Stimulated activated CD4-positive, alpha-beta T cell treated with anti-CD3 and anti-CD28 coated beads, Interleukin-1b, Interleukin-23, amount 100 ng/mL, for 24 hours (primary cell): ENCODE measurements around the gene RAP2A.

ENCODE experiments used
- DNase-seq, 4 experiments: peaks; one replicate each; pipeline ENCODE4 v3.0.0-alpha.2; 2020; ENCODE audit warnings: low read depth in 4 of 4, low spot score in 1 of 4

RAP2A gene

DNA sequence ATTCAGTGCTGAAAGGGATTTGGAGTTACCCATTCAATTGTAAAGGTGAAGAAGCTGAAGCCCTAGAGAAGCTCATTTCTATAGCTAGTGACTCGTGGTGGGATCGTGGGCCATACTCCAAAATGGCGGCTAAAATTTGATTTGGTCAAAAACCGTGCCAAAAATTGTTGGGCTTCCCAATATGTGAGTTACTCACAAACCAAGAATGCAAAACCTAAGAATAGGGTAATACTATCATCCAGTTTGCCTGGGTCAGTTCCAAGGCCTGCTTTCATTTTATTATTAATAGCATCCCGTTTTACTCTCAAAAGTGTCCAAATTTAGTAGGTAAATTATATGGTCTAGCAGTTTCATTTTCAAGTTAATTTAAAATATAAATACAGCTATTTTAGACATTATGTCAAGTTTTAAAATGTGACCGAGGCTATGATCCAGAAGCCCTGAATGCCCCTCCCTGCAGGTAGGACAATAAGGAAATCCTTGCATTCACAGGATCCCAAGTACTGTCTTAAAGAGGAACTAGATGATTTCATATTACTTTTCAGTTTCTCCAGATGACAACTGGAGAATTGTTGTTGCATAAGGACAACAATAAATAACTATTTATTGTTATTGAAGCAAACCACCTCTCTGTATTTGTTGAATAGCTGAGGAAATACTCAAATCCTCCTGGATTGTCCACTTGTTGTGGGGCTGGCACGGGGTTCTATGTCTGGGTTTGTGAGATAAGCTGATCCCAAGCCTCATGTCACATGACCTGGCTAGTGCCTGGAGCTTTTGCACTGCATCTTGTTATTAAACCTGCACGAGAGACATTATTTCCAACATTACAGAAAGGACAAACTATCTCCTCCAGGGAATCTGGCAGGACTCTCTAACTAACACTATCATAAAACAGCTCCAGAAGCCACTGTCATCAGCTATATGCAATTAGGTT lies 11.6 kb upstream of the RAP2A start:
- DNase-seq = no peak

DNA sequence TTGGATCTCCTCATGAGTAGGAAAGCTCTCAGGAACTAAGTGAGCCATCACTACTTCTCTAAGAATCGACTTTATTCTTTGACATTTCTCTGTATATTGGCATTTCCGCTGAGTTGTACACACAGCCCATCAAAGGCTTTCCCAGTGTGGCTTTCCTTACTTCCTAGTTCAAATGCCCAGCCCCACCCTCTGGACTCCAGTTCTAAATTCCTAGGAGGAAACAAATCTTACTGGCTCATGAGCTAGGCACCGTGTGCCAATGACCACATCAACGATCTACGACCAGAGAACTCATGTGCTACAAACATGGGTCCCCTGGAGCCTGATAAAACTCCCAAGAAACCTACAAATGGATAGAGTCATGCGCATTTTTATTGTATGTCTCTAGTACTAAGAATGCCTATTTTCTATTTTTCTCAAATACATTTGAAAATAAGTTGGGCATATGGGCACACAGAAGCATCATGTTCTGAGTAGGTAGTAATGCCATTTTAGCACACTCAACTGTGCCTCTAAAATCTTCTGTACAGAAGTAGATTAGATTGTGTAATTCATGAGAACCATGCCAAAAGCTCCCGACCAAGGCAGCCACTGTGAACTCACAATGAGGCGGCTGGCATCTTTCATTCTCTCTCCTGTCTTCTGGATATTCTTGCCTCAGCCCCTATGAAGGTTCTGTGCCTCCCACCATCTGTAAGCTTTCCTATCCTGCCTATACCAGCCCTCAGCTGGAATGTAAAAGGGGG lies 10.5 kb upstream of the RAP2A start:
- DNase-seq = no peak

GRCh38 chr13:97425590-97425989 lies 8.4 kb upstream of the RAP2A start:
- no peak for DNase-seq

DNA sequence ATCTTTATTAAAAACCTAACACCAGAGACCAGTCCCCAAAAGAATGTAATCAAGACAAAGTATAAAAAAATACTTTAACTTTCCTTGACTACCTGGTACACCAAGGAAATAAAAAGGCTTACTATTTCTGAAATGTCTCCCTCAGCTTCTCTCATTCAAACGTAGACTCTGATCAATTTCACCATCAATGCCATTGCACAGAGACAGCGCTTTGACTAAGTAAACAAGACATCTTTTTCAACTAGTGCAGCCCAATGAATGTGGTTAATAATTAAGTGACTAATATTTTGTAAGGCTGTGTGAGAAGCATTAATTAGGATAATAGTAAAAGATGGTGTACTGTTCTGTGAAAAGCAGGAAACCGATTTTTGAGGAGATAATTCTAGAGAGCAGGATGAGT lies 7.3 kb upstream of the RAP2A start:
- DNase-seq = no peak

GRCh38 chr13:97429681-97430081 lies 4.3 kb upstream of the RAP2A start:
- no peak for DNase-seq

DNA sequence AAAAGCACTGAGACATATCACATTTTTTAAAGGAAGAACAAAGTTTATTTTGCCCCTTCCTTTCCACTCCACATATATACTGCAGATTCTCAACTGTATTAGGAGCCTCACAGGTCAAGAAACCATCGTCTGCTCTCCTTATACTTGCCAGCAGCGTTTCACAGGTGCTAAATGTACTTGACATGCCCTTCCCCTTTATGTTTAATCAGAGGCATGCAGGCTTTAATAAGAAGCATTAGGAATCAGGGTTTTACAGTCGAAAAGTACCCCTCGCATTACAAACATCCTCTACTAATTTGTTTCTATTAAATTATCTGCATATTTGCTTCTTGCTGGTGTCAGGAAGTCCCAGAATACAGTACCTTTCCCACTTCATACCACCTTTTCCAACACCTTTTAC lies 3.7 kb upstream of the RAP2A start:
- DNase-seq = no peak

GRCh38 chr13:97431171-97431764 lies 2.7 kb upstream of the RAP2A start:
- no peak for DNase-seq

DNA sequence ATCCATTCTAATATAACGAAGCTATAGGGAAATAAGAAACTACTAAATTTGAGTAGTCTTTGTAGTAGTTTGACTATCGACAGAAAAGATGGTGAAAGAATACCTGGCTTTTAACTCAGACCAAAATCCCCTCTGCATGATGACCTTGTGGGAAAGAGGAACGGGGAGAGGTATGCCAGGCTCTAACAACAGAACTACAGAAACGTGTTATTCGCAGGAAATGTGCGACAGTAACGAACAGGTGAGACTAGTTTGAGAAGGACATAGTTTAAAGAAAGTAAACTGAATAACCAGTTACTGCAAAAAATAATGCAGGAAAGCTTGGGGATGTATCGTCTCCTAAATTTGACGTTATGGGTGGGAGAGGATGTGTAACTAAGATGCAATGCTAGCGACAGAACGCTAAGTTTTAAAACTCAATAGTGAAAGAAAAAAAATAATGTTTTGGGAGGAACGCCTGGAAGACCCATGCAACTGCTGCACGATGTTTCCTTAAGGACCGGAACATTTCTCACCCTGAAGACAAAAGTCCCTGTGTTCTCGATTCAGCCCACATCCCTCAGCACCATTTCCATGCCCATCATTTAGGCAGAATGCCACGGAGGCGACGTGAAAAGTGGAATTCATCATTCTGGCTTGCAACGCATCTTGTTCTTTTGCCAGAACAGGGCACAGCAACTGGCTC lies 1.6 kb upstream of the RAP2A start:
- DNase-seq = no peak

- DNase-seq = peak; percentile 84 to 98 (median 94)
Measured at GRCh38 chr13:97432917-97433726, 847 bp upstream of the RAP2A start.

GRCh38 chr13:97434397-97435201 lies 630 bp downstream of the RAP2A start:
- DNase-seq = peak in 3 of 4 experiments; percentile 4 to 15 (median 9)

DNA sequence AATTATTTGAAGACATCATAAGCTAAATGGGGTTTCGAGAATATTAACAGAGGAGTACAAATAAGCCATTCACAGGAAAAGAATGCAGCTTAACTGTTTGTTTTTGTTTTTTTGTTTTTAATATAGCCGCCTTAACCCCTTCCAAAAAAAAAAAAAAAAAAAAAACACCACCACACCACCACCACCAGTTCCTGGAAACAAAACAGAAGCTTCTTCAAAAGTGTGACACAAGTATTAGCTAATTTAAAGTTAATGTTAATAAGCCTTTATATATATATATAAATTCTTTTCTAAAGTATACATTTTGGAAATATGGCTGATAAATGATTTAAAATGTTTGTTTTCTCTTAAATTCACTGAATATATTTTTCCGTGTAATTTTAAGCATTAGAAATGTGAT lies 1.4 kb downstream of the RAP2A start:
- DNase-seq = no peak

DNA sequence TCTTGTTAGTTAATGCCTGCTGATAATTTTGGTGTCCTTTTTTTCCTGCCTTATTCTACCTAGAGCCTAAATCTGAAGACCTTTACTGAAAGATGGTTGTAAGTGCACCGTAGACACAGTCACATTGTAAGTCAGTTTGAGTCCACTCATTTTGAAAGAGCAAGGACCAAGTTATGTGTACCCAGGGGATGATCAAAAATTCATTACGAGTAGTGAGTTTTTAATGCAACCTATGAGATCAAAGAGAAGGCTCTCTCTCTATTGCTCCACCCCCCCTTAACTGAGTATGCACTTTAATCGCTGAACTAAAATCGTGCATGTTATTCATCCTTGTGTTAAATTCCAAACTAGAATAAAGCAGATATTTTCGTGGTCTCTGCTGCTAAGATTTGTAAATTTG lies 1.8 kb downstream of the RAP2A start:
- no peak for DNase-seq

GRCh38 chr13:97436845-97437244 lies 2.9 kb downstream of the RAP2A start:
- DNase-seq = no peak

DNA sequence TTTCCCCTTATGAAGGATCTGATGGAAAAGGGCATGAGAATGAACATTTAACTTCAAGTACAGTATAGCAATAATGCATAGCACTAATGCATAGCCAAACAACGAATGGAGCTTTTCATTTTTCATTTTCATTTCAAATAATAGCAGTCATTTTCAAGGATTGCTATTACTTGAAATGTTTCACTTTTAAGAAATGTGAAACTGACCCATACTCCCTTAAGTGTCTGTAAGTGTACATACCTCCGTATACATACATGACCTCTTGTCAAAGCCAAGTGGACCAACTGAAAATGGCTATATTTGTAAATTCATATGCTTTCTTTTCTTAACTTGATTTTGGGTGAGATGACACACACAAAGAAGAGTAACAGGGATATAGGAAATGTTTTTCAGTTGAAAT lies 3.8 kb downstream of the RAP2A start:
- DNase-seq = no peak

DNA sequence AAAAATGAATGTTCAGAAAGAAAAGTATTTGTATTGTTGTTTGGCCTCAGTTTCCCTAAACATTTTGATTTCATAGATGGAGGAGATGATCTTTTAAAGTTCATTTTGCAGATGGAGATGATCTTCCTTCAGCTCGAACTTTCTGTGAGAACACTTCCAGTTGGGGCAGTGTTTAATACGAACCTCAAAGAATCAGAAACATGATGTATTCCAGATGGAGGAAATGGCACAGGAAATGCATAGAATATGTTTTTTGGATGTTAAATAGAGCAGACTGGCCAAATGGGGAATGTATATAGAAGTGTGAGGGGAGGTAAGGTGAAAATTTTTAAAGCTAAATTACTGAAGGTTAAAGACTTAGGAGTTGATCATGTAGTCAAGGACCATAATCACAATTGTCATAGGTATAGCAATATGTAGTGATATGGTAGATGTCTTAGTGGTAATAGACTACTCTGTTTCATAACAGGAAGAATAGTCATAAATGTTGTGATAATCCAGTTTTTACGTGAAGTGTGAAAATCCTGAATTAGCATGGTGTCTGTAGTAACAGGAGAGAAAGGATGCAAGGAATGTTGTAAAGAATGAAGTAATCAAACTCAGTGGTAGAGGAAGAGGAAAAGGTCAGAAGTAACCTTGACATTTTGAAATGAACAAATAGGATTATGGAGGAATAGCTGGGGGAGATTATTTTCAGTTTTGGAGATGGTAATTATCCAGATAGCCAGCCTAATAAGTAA lies 5.1 kb downstream of the RAP2A start:
- no peak for DNase-seq

- DNase-seq = no peak
Measured at GRCh38 chr13:97440598-97441170, 6.7 kb downstream of the RAP2A start.

DNA sequence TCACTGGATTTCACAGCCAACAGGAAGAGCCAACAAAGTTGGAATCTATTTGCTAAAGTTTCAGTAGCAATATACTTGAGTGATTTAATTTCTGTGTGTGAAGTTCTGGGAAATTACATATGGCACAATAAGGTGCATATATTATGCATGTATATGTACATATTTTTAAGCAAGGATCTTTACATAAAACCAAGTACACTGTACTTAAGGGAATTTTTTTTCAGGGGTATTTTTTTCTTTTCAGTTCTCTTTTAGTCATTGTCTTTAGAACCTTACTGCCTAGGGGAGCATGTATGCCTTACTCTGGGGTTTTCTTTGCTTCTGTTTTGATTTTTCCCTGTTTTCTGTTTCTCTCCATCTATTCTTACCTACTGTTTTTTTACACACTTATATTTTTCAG lies 7.4 kb downstream of the RAP2A start:
- no peak for DNase-seq

- DNase-seq = no peak
Measured at GRCh38 chr13:97445522-97446187, 11.7 kb downstream of the RAP2A start.
